Panc1 (cell line): ENCODE results near the gene TFF1. TPM values are rescaled to one million over a fixed set of nuclear protein-coding genes. Genes with fewer than 3 reads are reported as not detected.

Experiments used
- ATAC-seq: fragments of 200-7000 bp; cut with Tn5 transposase; 2 replicates; pipeline ENCODE4 v1.9.1; 2020; ENCODE audit warnings: mild to moderate bottlenecking, moderate library complexity
- BruUV-seq: library from RNA; stranded (reverse); fragments of 400-500 nt; replicated peaks from 2 replicates; lab custom pipeline; 2021; lab: Mats Ljungman, UMichigan
- CTCF ChIA-PET: fragments of 300-600 bp; sonication (Branson Sonifier 250); formaldehyde crosslinking; loops from one replicate; lab custom pipeline; 2022; ENCODE audit warnings: antibody characterized with exemption; lab: Charles Lee
- POLR2A ChIA-PET: fragments of 300-600 bp; sonication (Branson Sonifier 250); formaldehyde crosslinking; loops from one replicate; lab custom pipeline; 2022; ENCODE audit warnings: antibody characterized with exemption; lab: Charles Lee
- DNase-seq: peaks from one replicate; pipeline ENCODE4 v3.0.0-alpha.2; 2010; ENCODE audit warnings: low read depth, low spot score
- H3K27ac ChIP-seq: 2 replicates; pipeline ENCODE4 v1.5.1; 2011; ENCODE audit warnings: mild to moderate bottlenecking, low read length, inconsistent platforms
- H3K27me3 ChIP-seq: fragments of 200-500 bp; sonication (Bioruptor generic); 2 replicates; pipeline ENCODE4 v1.6.0; 2014; ENCODE audit warnings: low read length, inconsistent platforms; ENCODE audit not compliant: control insufficient read depth, insufficient read depth
- H3K36me3 ChIP-seq: fragments of 200-500 bp; sonication (Bioruptor generic); 2 replicates; pipeline ENCODE4 v1.5.1; 2014; ENCODE audit warnings: inconsistent platforms, mild to moderate bottlenecking, low read length, moderate library complexity; ENCODE audit not compliant: control insufficient read depth, insufficient read depth
- H3K4me1 ChIP-seq: 2 replicates; pipeline ENCODE4 v1.5.1; 2011; ENCODE audit warnings: inconsistent platforms, mild to moderate bottlenecking, low read length, moderate library complexity; ENCODE audit not compliant: control insufficient read depth, insufficient read depth
- H3K4me3 ChIP-seq, 2 experiments: 2 replicates each; pipeline ENCODE4 v1.5.1; 2011 to 2012; ENCODE audit warnings: low read depth in 2 of 2, low read length in 2 of 2, mild to moderate bottlenecking in 2 of 2, inconsistent platforms in 1 of 2, moderate library complexity in 1 of 2
- H3K9me3 ChIP-seq: fragments of 200-500 bp; sonication (Bioruptor generic); 2 replicates; pipeline ENCODE4 v1.5.1; 2014; ENCODE audit warnings: low read depth, mild to moderate bottlenecking, inconsistent platforms, low read length, moderate library complexity; ENCODE audit not compliant: control insufficient read depth, insufficient read depth
- CTCF ChIP-seq: fragments of 450-650 bp; IDR thresholded peaks from 2 replicates; pipeline ENCODE4 v1.5.1; 2017; ENCODE audit warnings: mild to moderate bottlenecking
- POLR2AphosphoS5 ChIP-seq: IDR thresholded peaks from 2 replicates; pipeline ENCODE4 v1.6.1; 2012; ENCODE audit warnings: mild to moderate bottlenecking, low read depth, low read length, moderate library complexity
- REST ChIP-seq, 2 experiments: IDR thresholded peaks; 2 replicates each; pipeline ENCODE4 v1.6.1; 2011 to 2012; ENCODE audit warnings: low read depth in 2 of 2, control low read depth in 1 of 2, low read length in 1 of 2, mild to moderate bottlenecking in 1 of 2, moderate library complexity in 1 of 2; ENCODE audit not compliant: insufficient read depth in 1 of 2
- SIN3A ChIP-seq: IDR thresholded peaks from 2 replicates; pipeline ENCODE4 v1.6.1; 2012; ENCODE audit warnings: low read depth, mild to moderate bottlenecking, low read length, moderate library complexity, borderline replicate concordance; ENCODE audit not compliant: insufficient read depth
- TCF7L2 ChIP-seq: IDR thresholded peaks from 2 replicates; pipeline ENCODE4 v1.6.1; 2011; ENCODE audit warnings: mild to moderate bottlenecking, low read depth, low read length, inconsistent platforms
- in situ Hi-C: cut with HindIII; loops from 2 replicates; pipeline ENCODE4 v1.10.0; 2016; ENCODE audit warnings: low sequenced_read_pairs, low pct_unique_long_range_greater_than_20kb
- intact Hi-C: fragments of 100-400 bp; cut with micrococcal nuclease; formaldehyde crosslinking; loops from one replicate; pipeline ENCODE4 v1.10.0; 2022; ENCODE audit not compliant: unreplicated experiment
- total RNA-seq: library from RNA; stranded (reverse); gene quantifications from one replicate; pipeline ENCODE4 v1.2.1, GENCODE V29; 2021; ENCODE audit not compliant: unreplicated experiment

TFF1 gene
- total RNA-seq, 1 experiment from 2014 or later, result 0.36 TPM

DNA sequence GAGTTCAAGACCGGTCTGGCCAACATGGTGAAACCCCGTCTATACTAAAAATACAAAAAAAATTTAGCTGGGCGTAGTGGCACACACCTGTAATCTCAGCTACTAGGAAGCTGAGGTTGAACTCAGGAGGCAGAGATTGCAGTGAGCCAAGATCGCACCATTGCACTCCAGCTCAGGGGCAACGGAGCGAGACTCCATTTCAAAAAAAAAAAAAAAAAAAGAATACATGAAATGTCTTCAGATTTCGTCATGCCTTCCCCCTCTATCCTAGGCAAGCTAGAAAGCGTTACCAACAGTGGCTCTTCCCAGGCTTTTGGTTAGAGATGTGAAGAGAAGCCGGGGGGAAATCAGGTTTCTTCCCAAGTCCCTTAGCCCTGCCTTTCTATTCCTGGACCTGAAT lies 3.6 kb downstream of the TFF1 start:
- DNase-seq (no peak), ATAC-seq (no peak)
- TF ChIP-seq POLR2AphosphoS5, result no peak
- TF ChIP-seq SIN3A, result no peak
- no peak for TF ChIP-seq CTCF
- TF ChIP-seq TCF7L2, result no peak
- no peak for TF ChIP-seq REST (IDR thresholded peaks at IDR 0.05; ENCODE audit: insufficient read depth in 1 of 2, low read depth in 2 of 2, low read length in 1 of 2)
- Histone ChIP-seq H3K4me1 (no peaks in the 10 kb centered on the region; the same call in 1 of the 2 replicates), H3K9me3 (no peaks in the 10 kb centered on the region), H3K36me3 (no peaks in the 10 kb centered on the region), H3K27me3 (no peaks in the 10 kb centered on the region), H3K4me3 (no peak overlapping the region), H3K27ac (no peak overlapping the region)
- ChIA-PET CTCF (interaction anchor here (0.6 kb wide), 1 partner anchor 224 kb away, joined by 4 read pairs; no protein-coding TSS in a partner anchor), POLR2A (no interaction called here)
- no TSS peak for BruUV-seq
- in situ Hi-C loops (no loop called here), intact Hi-C loops (no loop called here)

DNA sequence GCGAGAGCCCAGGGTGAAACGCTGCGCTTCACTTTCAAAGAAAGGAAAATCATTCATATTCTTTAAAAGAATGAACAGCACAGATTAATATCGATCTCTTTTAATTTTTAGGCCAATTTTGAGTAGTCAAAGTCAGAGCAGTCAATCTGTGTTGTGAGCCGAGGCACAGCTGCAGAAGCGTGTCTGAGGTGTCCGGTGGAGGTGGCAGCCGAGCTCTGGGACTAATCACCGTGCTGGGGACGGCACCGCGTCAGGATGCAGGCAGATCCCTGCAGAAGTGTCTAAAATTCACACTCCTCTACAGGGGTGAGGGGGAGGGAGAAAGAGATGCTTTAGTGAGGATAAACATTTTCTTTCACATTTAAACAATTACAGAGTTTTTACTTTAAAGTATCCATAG lies 4.1 kb downstream of the TFF1 start:
- intact Hi-C loops, result no loop called here

More for the DNA sequence above, 4.1 kb downstream of the TFF1 start:
- Histone ChIP-seq H3K9me3 (no peaks in the 10 kb centered on the region), H3K4me1 (no peaks in the 10 kb centered on the region; the same call in 1 of the 2 replicates), H3K36me3 (no peaks in the 10 kb centered on the region), H3K27me3 (no peaks in the 10 kb centered on the region), H3K4me3 (no peak overlapping the region), H3K27ac (no peak overlapping the region)
- in situ Hi-C loops, result no loop called here
- TF ChIP-seq SIN3A (no peak), POLR2AphosphoS5 (no peak), TCF7L2 (no peak), REST (IDR thresholded peaks at IDR 0.05; ENCODE audit: insufficient read depth in 1 of 2, low read depth in 2 of 2, low read length in 1 of 2) (no peak), CTCF (no peak)
- DNase-seq (no peak), ATAC-seq (no peak)
- BruUV-seq, result no TSS peak
- CTCF ChIA-PET, result interaction anchor here (0.6 to 1.7 kb wide), 2 partner anchors 19 to 225 kb away, joined by 4 read pairs; no protein-coding TSS in a partner anchor
- POLR2A ChIA-PET, result no interaction called here
